A673 (cell line): ENCODE data around the gene GAL3ST2.

Source experiments
- EZH2 ChIP-seq: fragments of 200-600 bp; sonication (generic); IDR thresholded peaks from 2 replicates; pipeline ENCODE4 v1.6.1; 2017; ENCODE audit warnings: borderline replicate concordance, low read depth, mild to moderate bottlenecking, mixed read lengths, antibody characterized with exemption, low read length; ENCODE audit not compliant: poor library complexity, severe bottlenecking
- TF ChIP-seq, protein P1 (sequence below): fragments of 300-800, 200-600 bp; sonication (generic); conservative IDR thresholded peaks from 2 replicates; pipeline ENCODE4 v1.5.1; 2017; ENCODE audit warnings: low read depth, mild to moderate bottlenecking, antibody characterized with exemption, low read length, moderate library complexity, mixed read lengths

DNA sequence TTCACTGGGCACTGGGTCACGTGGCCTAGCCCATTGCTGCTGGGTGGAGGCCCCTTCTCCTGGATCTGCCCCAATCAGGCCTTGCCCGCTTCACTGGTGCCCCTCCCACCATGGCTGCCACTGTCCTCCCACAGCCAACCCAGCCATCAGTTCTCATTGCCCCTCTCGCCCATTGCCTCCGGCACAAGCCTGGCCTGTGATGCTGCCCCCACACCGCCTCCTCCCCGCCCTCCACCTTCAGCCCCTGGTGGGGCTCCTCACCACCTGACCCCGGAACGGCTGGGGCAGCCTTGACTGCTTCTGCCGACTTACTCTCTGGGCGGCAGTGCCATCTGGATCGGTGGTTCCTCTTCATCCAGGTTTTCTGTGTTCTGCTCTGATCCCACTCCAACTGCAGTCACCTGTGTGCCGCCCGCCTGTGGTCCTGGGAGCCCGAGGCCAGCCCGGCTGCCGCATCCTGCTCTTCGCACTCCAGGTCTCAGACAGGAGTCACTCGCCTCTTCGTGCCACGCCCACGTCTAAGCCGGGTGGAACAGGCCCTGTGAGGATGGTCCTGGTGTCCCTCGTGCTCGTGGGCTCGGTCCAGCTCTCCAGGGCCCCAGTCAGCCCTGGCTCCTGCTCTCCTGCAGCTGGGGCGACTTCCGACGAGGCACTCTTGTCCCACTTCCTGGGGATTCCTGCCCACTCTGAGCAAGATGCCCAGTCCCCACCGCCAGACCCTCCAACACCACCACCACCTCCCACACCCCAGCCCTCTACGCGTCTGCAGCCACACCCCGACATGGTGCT lies 28.0 kb upstream of the GAL3ST2 start:
- TF ChIP-seq, protein P1, sequence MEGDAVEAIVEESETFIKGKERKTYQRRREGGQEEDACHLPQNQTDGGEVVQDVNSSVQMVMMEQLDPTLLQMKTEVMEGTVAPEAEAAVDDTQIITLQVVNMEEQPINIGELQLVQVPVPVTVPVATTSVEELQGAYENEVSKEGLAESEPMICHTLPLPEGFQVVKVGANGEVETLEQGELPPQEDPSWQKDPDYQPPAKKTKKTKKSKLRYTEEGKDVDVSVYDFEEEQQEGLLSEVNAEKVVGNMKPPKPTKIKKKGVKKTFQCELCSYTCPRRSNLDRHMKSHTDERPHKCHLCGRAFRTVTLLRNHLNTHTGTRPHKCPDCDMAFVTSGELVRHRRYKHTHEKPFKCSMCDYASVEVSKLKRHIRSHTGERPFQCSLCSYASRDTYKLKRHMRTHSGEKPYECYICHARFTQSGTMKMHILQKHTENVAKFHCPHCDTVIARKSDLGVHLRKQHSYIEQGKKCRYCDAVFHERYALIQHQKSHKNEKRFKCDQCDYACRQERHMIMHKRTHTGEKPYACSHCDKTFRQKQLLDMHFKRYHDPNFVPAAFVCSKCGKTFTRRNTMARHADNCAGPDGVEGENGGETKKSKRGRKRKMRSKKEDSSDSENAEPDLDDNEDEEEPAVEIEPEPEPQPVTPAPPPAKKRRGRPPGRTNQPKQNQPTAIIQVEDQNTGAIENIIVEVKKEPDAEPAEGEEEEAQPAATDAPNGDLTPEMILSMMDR, result no peak
- no peak for TF ChIP-seq EZH2
